Stomach (tissue), 9 donors: ENCODE data around the gene CAMSAP1. TPM values are rescaled to one million over a fixed set of nuclear protein-coding genes. Genes with fewer than 3 reads are reported as not detected.

ENCODE experiments used
- DNase-seq, 2 donors: peaks; one replicate each; pipeline versions ENCODE4 v3.0.0 to v3.0.0-alpha.2; 2013 to 2019
- H3K27ac ChIP-seq, 5 donors: fragments of 200-600 bp in 4 of 5; sonication (generic) in 4 of 5; one replicate each; pipeline ENCODE4 v1.5.1; 2013 to 2019; ENCODE audit warnings: mild to moderate bottlenecking in 1 of 5, moderate library complexity in 1 of 5
- H3K27me3 ChIP-seq, 3 donors: fragments of 200-600 bp; sonication (generic); one replicate each; pipeline ENCODE4 v1.5.1; 2017 to 2019; ENCODE audit warnings: mixed run types in 1 of 3
- H3K36me3 ChIP-seq, 4 donors: fragments of 200-600 bp; sonication (generic); 1 replicate in 3 of 4; 2 replicates in 1 of 4; pipeline ENCODE4 v1.5.1; 2016 to 2019
- H3K4me1 ChIP-seq, 4 donors: fragments of 200-600 bp; sonication (generic); one replicate each; pipeline ENCODE4 v1.5.1; 2016 to 2019
- H3K4me3 ChIP-seq, 4 donors: fragments of 200-600 bp; sonication (generic) in 3 of 4; one replicate each; pipeline ENCODE4 v1.5.1; 2016 to 2019; ENCODE audit warnings: mild to moderate bottlenecking in 1 of 4
- H3K9me3 ChIP-seq, 4 donors: fragments of 200-600 bp; sonication (generic); one replicate each; pipeline ENCODE4 v1.5.1; 2016 to 2019
- EP300 ChIP-seq: sonication (generic); formaldehyde crosslinking; IDR thresholded peaks from one replicate; pipeline ENCODE4 v1.6.1; 2017; ENCODE audit warnings: antibody characterized with exemption
- POLR2A ChIP-seq, 4 donors: fragments of 450-650 bp; IDR thresholded peaks; one replicate each; pipeline ENCODE4 v1.6.1; 2016; ENCODE audit warnings: antibody characterized with exemption in 4 of 4, control low read depth in 2 of 4, mild to moderate bottlenecking in 1 of 4, moderate library complexity in 1 of 4
- POLR2AphosphoS5 ChIP-seq, 3 donors: sonication (generic); formaldehyde crosslinking; IDR thresholded peaks; one replicate each; pipeline ENCODE4 v1.6.1; 2016; ENCODE audit warnings: antibody characterized with exemption in 3 of 3
- WGBS, 5 donors: extraction: QIAGEN DNeasy Blood & Tissue Kit in 3 of 5; methylation state at CpG; one replicate each; pipeline versions ENCODE4 v1.1.5 to v1.1.7; 2013 to 2018; 5-methylcytosine and 5-hydroxymethylcytosine counted together
- intact Hi-C: fragments of 100-400 bp; cut with DNase I; formaldehyde crosslinking; loops from one replicate; pipeline ENCODE4 v1.15.1; 2023; ENCODE audit warnings: low total_unique reads
- polyA plus RNA-seq, 3 donors: library from polyadenylated mRNA; stranded (reverse); fragments of 200-250 nt; gene quantifications; one replicate each; pipeline ENCODE4 v1.2.3, GENCODE V29; 2013
- total RNA-seq, 5 donors: library from RNA; depleted of rRNA; stranded (reverse); fragments of >200 nt; gene quantifications; one replicate each; pipeline versions ENCODE4 v1.1.0 to v1.2.3, GENCODE V29; 2014 to 2016
- TF ChIP-seq, protein P1 (sequence below), 7 experiments: fragments of 450-650 bp in 4 of 7; fragments of 200-600 bp in 3 of 7; sonication (generic) in 3 of 7; IDR thresholded peaks; one replicate each; pipeline ENCODE4 v1.5.1; 2016 to 2019; ENCODE audit warnings: antibody characterized with exemption in 7 of 7, control low read depth in 2 of 7, mild to moderate bottlenecking in 1 of 7
- donor health status: healthy with polysubstance abuse.
- donor health status: Bipolar disorder and iron deficiency.
- donor health status: healthy.

CAMSAP1 gene
- total and polyA plus RNA-seq, 8 donors, result 2.4 to 238 (median 12.7) TPM

GRCh38 chr9:135905380-135906258 is 1.7 kb downstream of the CAMSAP1 start:
- Histone ChIP-seq H3K9me3 (no peaks in the 10 kb centered on the region), H3K4me1 (peaks cover 22 to 57% (median 47%) of the 10 kb centered on the region in 4 donors), H3K4me3 (peak overlapping the region; percentile 66 to 89 (median 76)), H3K27me3 (no peaks in the 10 kb centered on the region), H3K27ac (peak overlapping the region; percentile 41 to 87 (median 78)), H3K36me3 (peaks cover 0 to 2% (median 1%) of the 10 kb centered on the region in 4 donors)
- intact Hi-C loops, result no loop called here
- WGBS, 5 donors, result 48 to 54% (median 52%) methylated on average over 23 of the region's 23 CpGs
- peak; percentile 35 to 60 for DNase-seq
- no peak for TF ChIP-seq POLR2AphosphoS5 (IDR thresholded peaks at IDR 0.05)
- TF ChIP-seq, protein P1, sequence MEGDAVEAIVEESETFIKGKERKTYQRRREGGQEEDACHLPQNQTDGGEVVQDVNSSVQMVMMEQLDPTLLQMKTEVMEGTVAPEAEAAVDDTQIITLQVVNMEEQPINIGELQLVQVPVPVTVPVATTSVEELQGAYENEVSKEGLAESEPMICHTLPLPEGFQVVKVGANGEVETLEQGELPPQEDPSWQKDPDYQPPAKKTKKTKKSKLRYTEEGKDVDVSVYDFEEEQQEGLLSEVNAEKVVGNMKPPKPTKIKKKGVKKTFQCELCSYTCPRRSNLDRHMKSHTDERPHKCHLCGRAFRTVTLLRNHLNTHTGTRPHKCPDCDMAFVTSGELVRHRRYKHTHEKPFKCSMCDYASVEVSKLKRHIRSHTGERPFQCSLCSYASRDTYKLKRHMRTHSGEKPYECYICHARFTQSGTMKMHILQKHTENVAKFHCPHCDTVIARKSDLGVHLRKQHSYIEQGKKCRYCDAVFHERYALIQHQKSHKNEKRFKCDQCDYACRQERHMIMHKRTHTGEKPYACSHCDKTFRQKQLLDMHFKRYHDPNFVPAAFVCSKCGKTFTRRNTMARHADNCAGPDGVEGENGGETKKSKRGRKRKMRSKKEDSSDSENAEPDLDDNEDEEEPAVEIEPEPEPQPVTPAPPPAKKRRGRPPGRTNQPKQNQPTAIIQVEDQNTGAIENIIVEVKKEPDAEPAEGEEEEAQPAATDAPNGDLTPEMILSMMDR (IDR thresholded peaks at IDR 0.05), result no peak
- TF ChIP-seq POLR2A (IDR thresholded peaks at IDR 0.05), result no peak
- TF ChIP-seq EP300, result no peak

DNA sequence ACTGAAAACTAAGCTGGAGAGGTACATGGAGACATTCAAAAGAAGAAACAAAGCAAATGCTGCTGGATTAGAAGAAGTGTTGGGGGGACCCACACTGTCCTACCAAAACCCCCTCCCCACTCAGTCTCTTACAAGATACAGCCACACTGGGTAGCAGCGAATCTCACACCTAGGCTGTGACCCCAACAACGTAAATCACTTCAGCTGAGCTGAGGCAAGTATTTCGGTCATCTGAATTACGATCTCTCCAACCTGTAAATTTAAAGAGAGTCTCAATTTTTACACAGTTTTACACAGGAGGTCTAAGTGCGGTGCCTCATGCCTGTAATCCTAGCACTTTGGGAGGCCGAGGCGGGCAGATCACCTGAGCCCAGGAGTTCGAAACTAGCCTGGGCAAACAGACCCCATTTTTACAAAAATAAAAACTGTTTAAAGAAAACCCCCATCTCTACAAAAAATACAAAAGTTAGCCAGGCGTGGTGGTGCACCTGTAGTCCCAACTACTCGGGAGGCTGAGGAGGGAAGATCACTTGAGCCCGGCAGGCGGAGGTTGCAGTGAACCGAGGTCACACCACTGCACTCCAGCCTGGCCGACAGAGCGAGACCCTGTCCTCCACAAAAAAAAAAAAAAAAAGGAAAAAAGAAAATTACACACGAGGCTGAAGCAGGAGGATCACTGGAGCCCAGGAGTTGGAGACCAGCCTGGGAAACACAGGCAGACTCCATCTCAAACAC is 3.4 kb downstream of the CAMSAP1 start:
- Histone ChIP-seq H3K4me3 (no peak overlapping the region), H3K27ac (no peak overlapping the region), H3K36me3 (no peaks in the 10 kb centered on the region), H3K27me3 (no peaks in the 10 kb centered on the region), H3K4me1 (peaks cover 22 to 48% (median 38%) of the 10 kb centered on the region in 4 donors), H3K9me3 (no peaks in the 10 kb centered on the region)
- no peak for DNase-seq
- intact Hi-C loops, result no loop called here
- WGBS, 5 donors, result 94 to 97% (median 96%) methylated on average over 16 of the region's 16 CpGs
- TF ChIP-seq, protein P1 (IDR thresholded peaks at IDR 0.05), result no peak
- TF ChIP-seq POLR2AphosphoS5 (IDR thresholded peaks at IDR 0.05) (no peak), POLR2A (IDR thresholded peaks at IDR 0.05) (no peak), EP300 (no peak)

- Histone ChIP-seq H3K27ac (no peak overlapping the region), H3K4me3 (no peak overlapping the region), H3K9me3 (no peaks in the 10 kb centered on the region), H3K36me3 (no peaks in the 10 kb centered on the region), H3K4me1 (peaks cover 16 to 41% (median 31%) of the 10 kb centered on the region in 4 donors), H3K27me3 (no peaks in the 10 kb centered on the region)
- DNase-seq, result no peak
- 53 to 72% (median 60%) methylated on average over 3 of the region's 3 CpGs for WGBS, 5 donors
- intact Hi-C loops, result no loop called here
- TF ChIP-seq EP300, result no peak
- TF ChIP-seq POLR2AphosphoS5 (IDR thresholded peaks at IDR 0.05), result no peak
- TF ChIP-seq, protein P1 (IDR thresholded peaks at IDR 0.05), result no peak
- no peak for TF ChIP-seq POLR2A (IDR thresholded peaks at IDR 0.05)
Observed at GRCh38 chr9:135903358-135903656, 4.0 kb downstream of the CAMSAP1 start.

DNA sequence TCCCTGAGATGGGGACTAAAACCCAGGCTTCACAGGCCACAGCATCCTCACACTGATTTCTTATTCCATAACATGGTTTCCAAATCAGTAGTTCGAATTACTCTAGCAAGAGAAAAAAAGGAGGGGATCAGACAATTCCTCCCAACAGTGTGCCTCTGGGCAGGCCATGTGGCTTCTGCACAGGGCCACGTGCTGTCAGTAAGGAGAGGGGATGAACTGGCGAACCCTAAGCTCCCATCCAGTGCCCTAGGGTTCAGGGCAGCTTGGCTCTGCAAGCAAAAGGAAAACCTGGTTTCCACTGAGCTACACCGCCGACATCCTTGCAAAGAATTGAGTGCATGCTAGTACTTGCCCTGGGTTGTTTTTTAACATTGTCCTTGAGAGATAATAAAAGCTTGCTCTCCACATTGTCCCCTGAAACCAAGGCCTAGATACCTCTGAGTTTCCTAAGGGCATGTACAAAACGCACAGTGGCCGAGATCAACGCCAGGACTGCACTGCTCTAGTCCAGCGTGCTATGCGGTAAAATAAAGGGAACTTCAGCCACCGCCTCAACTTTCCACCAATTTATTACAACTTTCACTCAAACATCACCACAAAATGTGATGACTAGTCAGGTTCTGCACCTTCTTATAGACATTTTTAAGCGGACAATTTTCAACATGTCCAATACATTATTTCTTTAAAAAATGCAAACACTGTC is 4.5 kb downstream of the CAMSAP1 start:
- TF ChIP-seq POLR2AphosphoS5 (IDR thresholded peaks at IDR 0.05) (no peak), POLR2A (IDR thresholded peaks at IDR 0.05) (no peak), EP300 (no peak)
- TF ChIP-seq, protein P1 (IDR thresholded peaks at IDR 0.05), result no peak
- no peaks in the 10 kb centered on the region for H3K27me3 ChIP-seq
- no peak overlapping the region for H3K27ac ChIP-seq
- H3K9me3 ChIP-seq, result no peaks in the 10 kb centered on the region
- intact Hi-C loops, result no loop called here
- no peak overlapping the region for H3K4me3 ChIP-seq
- 85 to 96% (median 92%) methylated on average over 12 of the region's 12 CpGs for WGBS, 5 donors
- H3K36me3 ChIP-seq, result no peaks in the 10 kb centered on the region
- DNase-seq, result no peak
- H3K4me1 ChIP-seq, result peaks cover 13 to 37% (median 27%) of the 10 kb centered on the region in 4 donors
